HepG2 (cell line): Measurements from ENCODE around the gene CEP63. TPM values are rescaled to one million over a fixed set of nuclear protein-coding genes. Genes with fewer than 3 reads are reported as not detected.

Experiments
- ARHGAP35 ChIP-seq: sonication (generic); formaldehyde crosslinking; IDR thresholded peaks from 2 replicates; pipeline ENCODE4 v1.9.0; 2022; ENCODE audit warnings: mild to moderate bottlenecking, inconsistent platforms, moderate library complexity, missing genetic modification reagents, borderline replicate concordance
- ATF7 ChIP-seq, 2 experiments: fragments of 450-650 bp in 1 of 2; sonication (generic) in 1 of 2; formaldehyde crosslinking in 1 of 2; IDR thresholded peaks; 2 replicates each; pipeline versions ENCODE4 v1.4.0 to v1.6.1; 2016 to 2020; ENCODE audit warnings: antibody characterized with exemption in 1 of 2, mild to moderate bottlenecking in 1 of 2, missing genetic modification reagents in 1 of 2
- CSRNP2 ChIP-seq: sonication (generic); formaldehyde crosslinking; conservative IDR thresholded peaks from 2 replicates; pipeline ENCODE4 v1.8.0; 2022; ENCODE audit warnings: low read depth, missing genetic modification reagents
- ETS1 ChIP-seq: sonication (generic); formaldehyde crosslinking; IDR thresholded peaks from 2 replicates; pipeline ENCODE4 v1.4.0; 2020; ENCODE audit warnings: missing genetic modification reagents
- FOXO1 ChIP-seq: sonication (generic); formaldehyde crosslinking; IDR thresholded peaks from 2 replicates; pipeline ENCODE4 v1.4.0; 2020; ENCODE audit warnings: missing genetic modification reagents
- HNRNPH1 ChIP-seq: fragments of 200-400 bp; formaldehyde crosslinking; optimal IDR thresholded peaks from 2 replicates; pipeline ENCODE3; 2017; ENCODE audit warnings: mild to moderate bottlenecking, low read depth, low read length
- IKZF5 ChIP-seq: IDR thresholded peaks from 2 replicates; pipeline ENCODE4 v1.6.1; 2018; ENCODE audit warnings: missing genetic modification reagents, mild to moderate bottlenecking, missing compliant biosample characterization
- KDM1A ChIP-seq: IDR thresholded peaks from 2 replicates; pipeline ENCODE4 v1.6.1; 2016; ENCODE audit warnings: missing compliant biosample characterization
- MAFK ChIP-seq, 2 experiments: IDR thresholded peaks in 1 of 2; conservative IDR thresholded peaks in 1 of 2; 2 replicates each; pipeline ENCODE4 v1.6.1; 2011; ENCODE audit warnings: improper control_type of control experiment in 2 of 2, low read length in 2 of 2
- MEIS1 ChIP-seq: sonication (generic); formaldehyde crosslinking; IDR thresholded peaks from 2 replicates; pipeline ENCODE4 v1.9.0; 2021; ENCODE audit warnings: mild to moderate bottlenecking, missing genetic modification reagents, moderate library complexity, borderline replicate concordance
- PAWR ChIP-seq: sonication (generic); formaldehyde crosslinking; IDR thresholded peaks from 2 replicates; pipeline ENCODE4 v1.4.0; 2020; ENCODE audit warnings: missing genetic modification reagents, mild to moderate bottlenecking, borderline replicate concordance
- PHF8 ChIP-seq: sonication (generic); formaldehyde crosslinking; IDR thresholded peaks from 2 replicates; pipeline ENCODE4 v1.5.0; 2020; ENCODE audit warnings: missing genetic modification reagents
- PLRG1 ChIP-seq: fragments of 450-650 bp; conservative IDR thresholded peaks from 2 replicates; pipeline ENCODE4 v1.6.1; 2016
- SMARCC2 ChIP-seq: fragments of 450-650 bp; IDR thresholded peaks from 2 replicates; pipeline ENCODE4 v1.6.1; 2017; ENCODE audit warnings: antibody characterized with exemption, mild to moderate bottlenecking
- ZBTB21 ChIP-seq: sonication (generic); formaldehyde crosslinking; IDR thresholded peaks from 2 replicates; pipeline ENCODE4 v1.4.0; 2020; ENCODE audit warnings: missing genetic modification reagents
- ZFX ChIP-seq: sonication (generic); formaldehyde crosslinking; IDR thresholded peaks from 2 replicates; pipeline ENCODE4 v1.4.0; 2020; ENCODE audit warnings: mild to moderate bottlenecking, low read depth, missing genetic modification reagents, moderate library complexity
- ZNF101 ChIP-seq: sonication (generic); formaldehyde crosslinking; IDR thresholded peaks from 2 replicates; pipeline ENCODE4 v1.4.0; 2020; ENCODE audit warnings: mild to moderate bottlenecking, low read depth, missing genetic modification reagents, borderline replicate concordance
- ZNF441 ChIP-seq: sonication (generic); formaldehyde crosslinking; IDR thresholded peaks from 2 replicates; pipeline ENCODE4 v1.7.0; 2021; ENCODE audit warnings: missing genetic modification reagents, borderline replicate concordance
- ZNF546 ChIP-seq: sonication (generic); formaldehyde crosslinking; conservative IDR thresholded peaks from 2 replicates; pipeline ENCODE4 v1.8.1; 2023; ENCODE audit warnings: mild to moderate bottlenecking, missing genetic modification reagents
- ZNF839 ChIP-seq: sonication (generic); formaldehyde crosslinking; IDR thresholded peaks from 2 replicates; pipeline ENCODE4 v1.4.0; 2020; ENCODE audit warnings: missing genetic modification reagents, mild to moderate bottlenecking, borderline replicate concordance
- ZSCAN12 ChIP-seq: sonication (generic); formaldehyde crosslinking; IDR thresholded peaks from 2 replicates; pipeline ENCODE4 v1.9.0; 2021; ENCODE audit warnings: mild to moderate bottlenecking, missing genetic modification reagents
- ZSCAN25 ChIP-seq: sonication (generic); formaldehyde crosslinking; IDR thresholded peaks from 2 replicates; pipeline ENCODE4 v1.8.0; 2022; ENCODE audit warnings: mild to moderate bottlenecking, missing genetic modification reagents
- ZSCAN31 ChIP-seq: sonication (generic); formaldehyde crosslinking; IDR thresholded peaks from 2 replicates; pipeline ENCODE4 v1.5.0; 2020; ENCODE audit warnings: low read depth, mild to moderate bottlenecking, missing genetic modification reagents
- polyA plus RNA-seq, 8 experiments: library from polyadenylated mRNA; depleted of rRNA in 3 of 8; stranded (reverse) in 7 of 8; unstranded in 1 of 8; fragments of >200 nt; fragmentation: Illumina TruSeq in 4 of 8; extraction: Trizol in 4 of 8; gene quantifications; 2 replicates each; pipeline versions ENCODE4 v1.2.1 to v1.2.3, GENCODE V29; 2011 to 2016; ENCODE audit warnings: low read depth in 4 of 8, missing spikeins in 1 of 8, mixed read lengths in 1 of 8; ENCODE audit not compliant: insufficient read depth in 1 of 8
- total RNA-seq, 5 experiments: library from RNA; depleted of rRNA; stranded (reverse); fragments of >200 nt; fragmentation: Illumina TruSeq; extraction: Trizol; gene quantifications; 2 replicates each; pipeline ENCODE4 v1.2.3, GENCODE V29; 2016; ENCODE audit warnings: low read depth in 1 of 5
- TF ChIP-seq, protein P1 (sequence below): sonication (generic); formaldehyde crosslinking; conservative IDR thresholded peaks from 2 replicates; pipeline ENCODE4 v1.8.0; 2022; ENCODE audit warnings: missing genetic modification reagents

The CEP63 gene
- total and polyA plus RNA-seq, 2 of the 13 experiments (the other 11 are each of a cell fraction or from before 2014, with no cell fraction given) = 7.2 to 18.4 TPM

DNA sequence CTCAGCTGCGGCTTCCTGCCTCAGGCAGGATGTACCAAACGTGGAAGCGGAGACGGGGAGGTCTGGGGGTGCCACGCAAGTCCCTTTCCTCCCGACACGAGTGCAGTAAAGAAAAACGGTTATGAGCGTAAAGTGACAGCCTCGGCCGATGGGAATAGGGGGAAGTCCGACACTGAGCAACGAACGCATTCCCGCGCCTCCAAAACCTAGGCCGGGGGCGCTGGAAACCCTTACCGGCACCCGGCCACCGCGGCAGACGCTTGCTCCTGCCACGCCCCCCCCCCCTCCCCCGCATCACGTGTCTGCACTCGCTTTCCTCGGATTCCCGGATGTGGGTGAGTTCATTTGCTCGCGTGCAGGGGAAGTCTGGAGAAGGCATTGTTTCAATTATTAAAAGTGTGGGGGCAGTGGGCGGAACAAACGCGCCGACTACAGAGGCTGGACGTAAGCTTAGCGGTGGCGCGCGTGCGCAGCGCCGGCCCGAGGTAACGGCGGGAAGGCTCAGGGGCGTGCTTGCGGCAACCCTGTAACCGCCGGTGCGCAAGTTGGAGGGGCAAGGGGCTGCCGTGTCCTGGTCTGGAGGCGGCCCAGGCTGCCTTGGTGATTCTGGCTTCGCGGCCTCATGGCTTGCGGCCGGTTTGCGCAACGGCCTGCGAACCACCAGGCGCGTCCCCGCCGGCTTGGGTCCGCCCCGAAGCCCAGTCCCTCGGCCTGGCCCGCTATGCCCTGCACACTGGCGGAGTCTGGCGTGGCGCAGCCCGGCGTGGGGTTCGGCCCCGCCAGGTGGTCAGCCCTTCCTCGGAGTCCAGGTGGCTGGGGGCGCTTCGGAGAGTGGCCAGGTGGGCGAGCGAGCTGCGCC, at the start of gene CEP63, which contains the start of gene ANAPC13 (continued):
- TF ChIP-seq PAWR (CRISPR knock-in tag) = no peak; the same call in 1 of the 2 replicates
- TF ChIP-seq, protein P1, sequence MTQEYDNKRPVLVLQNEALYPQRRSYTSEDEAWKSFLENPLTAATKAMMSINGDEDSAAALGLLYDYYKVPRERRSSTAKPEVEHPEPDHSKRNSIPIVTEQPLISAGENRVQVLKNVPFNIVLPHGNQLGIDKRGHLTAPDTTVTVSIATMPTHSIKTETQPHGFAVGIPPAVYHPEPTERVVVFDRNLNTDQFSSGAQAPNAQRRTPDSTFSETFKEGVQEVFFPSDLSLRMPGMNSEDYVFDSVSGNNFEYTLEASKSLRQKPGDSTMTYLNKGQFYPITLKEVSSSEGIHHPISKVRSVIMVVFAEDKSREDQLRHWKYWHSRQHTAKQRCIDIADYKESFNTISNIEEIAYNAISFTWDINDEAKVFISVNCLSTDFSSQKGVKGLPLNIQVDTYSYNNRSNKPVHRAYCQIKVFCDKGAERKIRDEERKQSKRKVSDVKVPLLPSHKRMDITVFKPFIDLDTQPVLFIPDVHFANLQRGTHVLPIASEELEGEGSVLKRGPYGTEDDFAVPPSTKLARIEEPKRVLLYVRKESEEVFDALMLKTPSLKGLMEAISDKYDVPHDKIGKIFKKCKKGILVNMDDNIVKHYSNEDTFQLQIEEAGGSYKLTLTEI (CRISPR knock-in tag) = no peak
- peak; percentile 56 for TF ChIP-seq ATF7 (IDR thresholded peaks at IDR 0.05)
- no peak for TF ChIP-seq ATF7 (CRISPR knock-in tag; IDR thresholded peaks at IDR 0.05)
- no peak for TF ChIP-seq ZBTB21
- no peak for TF ChIP-seq CSRNP2 (CRISPR knock-in tag)
- TF ChIP-seq PLRG1 = no peak
- TF ChIP-seq ZSCAN31 (CRISPR knock-in tag) = peak; percentile 78; the same call in 1 of the 2 replicates
- TF ChIP-seq ZNF441 (CRISPR knock-in tag) = no peak
- peak; percentile 92 for TF ChIP-seq IKZF5
- no peak for TF ChIP-seq HNRNPH1
- no peak for TF ChIP-seq ZNF546 (CRISPR knock-in tag)
- TF ChIP-seq FOXO1 (CRISPR knock-in tag) = peak; percentile 57; the same call in 1 of the 2 replicates
- TF ChIP-seq ZNF839 (CRISPR knock-in tag) = 0 out of 2 replicates have a peak, but pooled peaks have one; percentile 25
- no peak for TF ChIP-seq KDM1A (CRISPR knock-in tag)
- TF ChIP-seq MEIS1 (CRISPR knock-in tag) = peak; percentile 46; the same call in 1 of the 2 replicates
- TF ChIP-seq MAFK (conservative IDR thresholded peaks at IDR 0.05 in 1 of 2, IDR thresholded peaks at IDR 0.05 in 1 of 2; ENCODE audit: low read length in 2 of 2) = no peak
- TF ChIP-seq ZFX (CRISPR knock-in tag) = peak; percentile 93
- 0 out of 2 replicates have a peak, but pooled peaks have one; percentile 73 for TF ChIP-seq ETS1
- TF ChIP-seq ZSCAN25 = no peak
- TF ChIP-seq ZSCAN12 (CRISPR knock-in tag) = no peak
- no peak for TF ChIP-seq SMARCC2
- peak; percentile 93 for TF ChIP-seq PHF8 (CRISPR knock-in tag)
- TF ChIP-seq ZNF101 = no peak; the same call in 1 of the 2 replicates
- TF ChIP-seq ARHGAP35 (CRISPR knock-in tag) = peak; percentile 76; the same call in 1 of the 2 replicates
